HepG2 (cell line): ENCODE results near the gene CD274. TPM values are rescaled to one million over a fixed set of nuclear protein-coding genes. Genes with fewer than 3 reads are reported as not detected.

Source experiments
- ATAC-seq: fragments of 200-7000 bp; cut with Tn5 transposase; 3 replicates; pipeline ENCODE4 v1.9.1; 2020; ENCODE audit warnings: mild to moderate bottlenecking, moderate library complexity
- BruUV-seq: library from RNA; stranded (reverse); fragments of 400-500 nt; replicated peaks from 2 replicates; lab custom pipeline; 2021; lab: Mats Ljungman, UMichigan
- CTCF ChIA-PET: fragments of 300-600 bp; formaldehyde crosslinking; extraction: SDS; loops from one replicate; lab custom pipeline; 2021; ENCODE audit warnings: low total read pairs, inconsistent platforms, low intra/inter-chr PET ratio; lab: Yijun Ruan, JAX
- POLR2A ChIA-PET: fragments of 350-600 bp; sonication (Branson Sonifier 250); formaldehyde crosslinking; loops from one replicate; lab custom pipeline; 2020; ENCODE audit warnings: antibody characterized with exemption, inconsistent platforms; lab: Yijun Ruan, JAX
- DNase-seq: peaks from one replicate; pipeline ENCODE4 v3.0.0-alpha.2; 2015; ENCODE audit warnings: low spot score
- FAIRE-seq: peaks from 3 replicates; lab custom pipeline; 2011; peaks lifted over from hg19 to GRCh38; lab: Jason Lieb, UNC
- H2AFZ ChIP-seq: one replicate; pipeline ENCODE4 v1.6.1; 2011; ENCODE audit warnings: low read length, inconsistent platforms
- H3K27ac ChIP-seq: fragments of 300-600 bp; 3 replicates; pipeline ENCODE4 v1.8.0; 2011; ENCODE audit warnings: mixed run types, mild to moderate bottlenecking, mixed read lengths, low read length, inconsistent platforms; ENCODE audit not compliant: insufficient read depth; ENCODE audit errors: extremely low read length
- H3K27me3 ChIP-seq, 2 experiments: fragments of 200-600 bp in 1 of 2; 2 replicates in 1 of 2; 3 replicates in 1 of 2; pipeline versions ENCODE4 v1.6.0 to v1.8.0; 2011; ENCODE audit warnings: low read length in 2 of 2, mild to moderate bottlenecking in 2 of 2, moderate library complexity in 2 of 2, inconsistent platforms in 1 of 2; ENCODE audit not compliant: insufficient read depth in 2 of 2, control insufficient read depth in 1 of 2
- H3K36me3 ChIP-seq, 2 experiments: fragments of 200-600 bp in 1 of 2; replicated peaks in 1 of 2; 2 replicates in 1 of 2; 3 replicates in 1 of 2; pipeline versions ENCODE4 v1.5.1 to v1.8.0; 2011; ENCODE audit warnings: low read length in 2 of 2, inconsistent platforms in 1 of 2; ENCODE audit not compliant: insufficient read depth in 2 of 2, control insufficient read depth in 1 of 2
- H3K4me1 ChIP-seq: 2 replicates; pipeline ENCODE4 v1.5.1; 2012; ENCODE audit warnings: low read length, inconsistent platforms; ENCODE audit not compliant: insufficient read depth
- H3K4me2 ChIP-seq: 2 replicates; pipeline ENCODE4 v1.6.0; 2011; ENCODE audit warnings: low read depth, low read length, inconsistent platforms
- H3K4me3 ChIP-seq, 3 experiments: fragments of 200-600 bp in 1 of 3; sonication (generic), shearing (Covaris generic) in 1 of 3; replicated peaks in 1 of 3; 2 replicates each; pipeline ENCODE4 v1.5.1; 2011 to 2016; ENCODE audit warnings: low read length in 3 of 3, inconsistent platforms in 2 of 3, low read depth in 2 of 3, mild to moderate bottlenecking in 2 of 3, control low read depth in 1 of 3, mixed read lengths in 1 of 3; ENCODE audit not compliant: insufficient read depth in 1 of 3
- H3K79me2 ChIP-seq: one replicate; pipeline ENCODE4 v1.6.1; 2011; ENCODE audit warnings: low read length, inconsistent platforms; ENCODE audit not compliant: insufficient read depth
- H3K9ac ChIP-seq: 2 replicates; pipeline ENCODE4 v1.6.0; 2011; ENCODE audit warnings: mild to moderate bottlenecking, low read depth, low read length, inconsistent platforms; ENCODE audit not compliant: insufficient read depth
- H3K9me3 ChIP-seq: 2 replicates; pipeline ENCODE4 v1.5.1; 2012; ENCODE audit warnings: mild to moderate bottlenecking, low read length
- H4K20me1 ChIP-seq: 2 replicates; pipeline ENCODE4 v1.6.0; 2011; ENCODE audit warnings: inconsistent platforms, mild to moderate bottlenecking, low read length, moderate library complexity; ENCODE audit not compliant: insufficient read depth
- CBX1 ChIP-seq: IDR thresholded peaks from one replicate; pipeline ENCODE4 v1.6.1; 2016; ENCODE audit warnings: antibody characterized with exemption, low read depth
- ELK4 ChIP-seq: sonication (generic); formaldehyde crosslinking; IDR thresholded peaks from 2 replicates; pipeline ENCODE4 v1.9.0; 2021; ENCODE audit warnings: missing genetic modification reagents, borderline replicate concordance
- GATAD2A ChIP-seq: IDR thresholded peaks from 2 replicates; pipeline ENCODE4 v1.6.1; 2016
- GZF1 ChIP-seq: sonication (generic); formaldehyde crosslinking; IDR thresholded peaks from 2 replicates; pipeline ENCODE4 v1.5.1; 2020; ENCODE audit warnings: mild to moderate bottlenecking, missing genetic modification reagents
- PRDM15 ChIP-seq: sonication (generic); formaldehyde crosslinking; IDR thresholded peaks from 2 replicates; pipeline ENCODE4 v1.4.0; 2020; ENCODE audit warnings: missing genetic modification reagents
- RFX5 ChIP-seq: IDR thresholded peaks from 2 replicates; pipeline ENCODE4 v1.6.1; 2011; ENCODE audit warnings: low read depth, low read length, improper control_type of control experiment
- TERF1 ChIP-seq: sonication (generic); formaldehyde crosslinking; IDR thresholded peaks from 2 replicates; pipeline ENCODE4 v1.8.0; 2022; ENCODE audit warnings: mild to moderate bottlenecking, missing genetic modification reagents, moderate library complexity
- ZNF253 ChIP-seq: sonication (generic); formaldehyde crosslinking; IDR thresholded peaks from 2 replicates; pipeline ENCODE4 v1.8.0; 2022; ENCODE audit warnings: mild to moderate bottlenecking, missing genetic modification reagents, borderline replicate concordance
- ZNF414 ChIP-seq: sonication (generic); formaldehyde crosslinking; IDR thresholded peaks from 2 replicates; pipeline ENCODE4 v1.5.0; 2020; ENCODE audit warnings: missing genetic modification reagents
- ZNF780A ChIP-seq: sonication (generic); formaldehyde crosslinking; IDR thresholded peaks from 2 replicates; pipeline ENCODE4 v1.8.0; 2022; ENCODE audit warnings: mild to moderate bottlenecking, missing genetic modification reagents, moderate library complexity
- ZSCAN20 ChIP-seq: sonication (generic); formaldehyde crosslinking; IDR thresholded peaks from 2 replicates; pipeline ENCODE4 v1.4.0; 2020; ENCODE audit warnings: missing genetic modification reagents, mild to moderate bottlenecking, borderline replicate concordance
- WGBS: methylation state at CpG from one replicate; pipeline ENCODE4 v1.1.6; 2017; ENCODE audit warnings: low lambda C conversion rate; 5-methylcytosine and 5-hydroxymethylcytosine counted together
- in situ Hi-C: cut with HindIII; loops from 2 replicates; pipeline ENCODE4 v1.10.0; 2017; ENCODE audit warnings: low pct_unique_long_range_greater_than_20kb; ENCODE audit not compliant: extremely low pct_ligation_motif_present
- intact Hi-C: fragments of 100-400 bp; cut with micrococcal nuclease; formaldehyde crosslinking; loops from one replicate; pipeline ENCODE4 v1.10.0; 2022; ENCODE audit not compliant: unreplicated experiment
- polyA plus RNA-seq, 8 experiments: library from polyadenylated mRNA; depleted of rRNA in 3 of 8; stranded (reverse) in 7 of 8; unstranded in 1 of 8; fragments of >200 nt; fragmentation: Illumina TruSeq in 4 of 8; extraction: Trizol in 4 of 8; gene quantifications; 2 replicates each; pipeline versions ENCODE4 v1.2.1 to v1.2.3, GENCODE V29; 2011 to 2016; ENCODE audit warnings: low read depth in 4 of 8, missing spikeins in 1 of 8, mixed read lengths in 1 of 8; ENCODE audit not compliant: insufficient read depth in 1 of 8
- total RNA-seq, 5 experiments: library from RNA; depleted of rRNA; stranded (reverse); fragments of >200 nt; fragmentation: Illumina TruSeq; extraction: Trizol; gene quantifications; 2 replicates each; pipeline ENCODE4 v1.2.3, GENCODE V29; 2016; ENCODE audit warnings: low read depth in 1 of 5

CD274 gene
- total and polyA plus RNA-seq, 2 of the 13 experiments (the other 11 are each of a cell fraction or from before 2014, with no cell fraction given): 0.17 to 0.49 TPM

- intact Hi-C loops: no loop called here
- Histone ChIP-seq H3K4me1 (no peaks in the 10 kb centered on the region), H3K36me3 (no peaks in the 10 kb centered on the region), H3K9me3 (no peaks in the 10 kb centered on the region), H4K20me1 (no peaks in the 10 kb centered on the region), H3K9ac (no peak overlapping the region), H3K79me2 (no peaks in the 10 kb centered on the region), H3K27ac (no peak overlapping the region), H3K4me3 (no peak overlapping the region), H2AFZ (no peak overlapping the region), H3K4me2 (no peak overlapping the region), H3K27me3 (peaks cover 0 to 3% of the 10 kb centered on the region in 2 experiments; a peak in 1 of 5 replicates)
- no TSS peak for BruUV-seq
- 13% methylated on average over 3 of the region's 3 CpGs for WGBS
- no peak for ATAC-seq
- FAIRE-seq: no peak
- CTCF ChIA-PET: no interaction called here
- in situ Hi-C loops: no loop called here
- TF ChIP-seq ZNF780A (CRISPR knock-in tag): no peak
- TF ChIP-seq ZNF414 (CRISPR knock-in tag): no peak
- no peak for TF ChIP-seq ELK4 (CRISPR knock-in tag)
- no peak for DNase-seq
- POLR2A ChIA-PET: no interaction called here
Observed at GRCh38 chr9:5479994-5480694, 29.8 kb downstream of the CD274 start.

- Histone ChIP-seq H2AFZ (no peak overlapping the region), H3K9ac (no peak overlapping the region), H3K36me3 (no peaks in the 10 kb centered on the region), H3K4me3 (no peak overlapping the region), H3K27ac (no peak overlapping the region), H3K4me1 (peaks cover 6% of the 10 kb centered on the region; the same call in 1 of the 2 replicates), H3K9me3 (no peaks in the 10 kb centered on the region), H3K4me2 (no peak overlapping the region), H3K27me3 (peaks cover 0 to 3% of the 10 kb centered on the region in 2 experiments; a peak in 1 of 5 replicates), H3K79me2 (no peaks in the 10 kb centered on the region), H4K20me1 (no peaks in the 10 kb centered on the region)
- in situ Hi-C loops (no loop called here), intact Hi-C loops (no loop called here)
- no TSS peak for BruUV-seq
- 31% methylated on average over 4 of the region's 4 CpGs for WGBS
- CTCF ChIA-PET: no interaction called here
- POLR2A ChIA-PET: no interaction called here
- no peak for DNase-seq
- ATAC-seq: no peak
- FAIRE-seq: no peak
- TF ChIP-seq ZSCAN20 (CRISPR knock-in tag) (no peak), GATAD2A (no peak), TERF1 (CRISPR knock-in tag) (no peak), CBX1 (no peak), ZNF253 (CRISPR knock-in tag) (no peak), GZF1 (CRISPR knock-in tag) (no peak), RFX5 (no peak), PRDM15 (no peak)
Observed at GRCh38 chr9:5480919-5481318, 30.6 kb downstream of the CD274 start.
